PC-3 (cell line): ENCODE results near the gene UGT1A8.
"Not testable (repeated sequence)": the region's sequence is repeated elsewhere in the genome, so short reads cannot be mapped to it uniquely, and the experiment has no call there.

Source experiments
- CTCF ChIP-seq: fragments of 300-600 bp; sonication (generic); conservative IDR thresholded peaks from 2 replicates; pipeline ENCODE4 v1.5.1; 2017; ENCODE audit warnings: antibody characterized with exemption, low read depth, mild to moderate bottlenecking, low read length
- EZH2 ChIP-seq: fragments of 300-600 bp; sonication (generic); IDR thresholded peaks from one replicate; pipeline ENCODE4 v1.6.1; 2017; ENCODE audit warnings: antibody characterized with exemption, mild to moderate bottlenecking, low read length; ENCODE audit not compliant: unreplicated experiment

- not testable (repeated sequence) for TF ChIP-seq CTCF, EZH2
Measured at GRCh38 chr2:233592706-233593105, 24.7 kb upstream of the UGT1A8 start.
